Ureter (tissue), 1 donor: ENCODE measurements around the gene DSP. TPM values are rescaled to one million over a fixed set of nuclear protein-coding genes. Genes with fewer than 3 reads are reported as not detected.

Experiments
- DNase-seq: peaks from one replicate; pipeline ENCODE4 v3.0.0-alpha.2; 2020; ENCODE audit warnings: low spot score
- total RNA-seq: library from RNA; stranded (reverse); gene quantifications from one replicate; pipeline ENCODE4 v1.2.4, GENCODE V29; 2023
- donor health status: DM: yes; HTN: yes; CAD: no.

DSP gene
- total RNA-seq, 1 donor from 2014 or later, result 67.6 TPM

DNA sequence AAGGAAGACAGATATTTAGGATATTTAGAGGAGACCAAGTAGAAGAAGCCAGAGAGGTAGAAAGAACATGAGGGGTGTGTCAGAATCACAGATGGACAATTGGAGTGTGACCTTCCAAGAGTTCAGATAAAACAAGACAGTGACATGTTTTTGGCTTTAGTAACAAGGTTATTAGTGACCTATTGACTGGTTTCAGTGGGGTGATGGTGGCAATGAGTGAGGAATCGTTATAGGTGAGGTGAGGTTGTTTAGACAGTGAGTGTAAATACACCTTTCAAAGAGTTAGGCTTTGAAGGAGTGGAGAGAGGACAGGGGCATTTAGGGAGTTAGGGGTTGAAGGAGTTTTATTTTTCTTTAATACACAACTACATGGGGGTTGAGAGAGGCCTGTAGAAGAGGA is 51.8 kb downstream of the DSP start:
- DNase-seq, result no peak

DNA sequence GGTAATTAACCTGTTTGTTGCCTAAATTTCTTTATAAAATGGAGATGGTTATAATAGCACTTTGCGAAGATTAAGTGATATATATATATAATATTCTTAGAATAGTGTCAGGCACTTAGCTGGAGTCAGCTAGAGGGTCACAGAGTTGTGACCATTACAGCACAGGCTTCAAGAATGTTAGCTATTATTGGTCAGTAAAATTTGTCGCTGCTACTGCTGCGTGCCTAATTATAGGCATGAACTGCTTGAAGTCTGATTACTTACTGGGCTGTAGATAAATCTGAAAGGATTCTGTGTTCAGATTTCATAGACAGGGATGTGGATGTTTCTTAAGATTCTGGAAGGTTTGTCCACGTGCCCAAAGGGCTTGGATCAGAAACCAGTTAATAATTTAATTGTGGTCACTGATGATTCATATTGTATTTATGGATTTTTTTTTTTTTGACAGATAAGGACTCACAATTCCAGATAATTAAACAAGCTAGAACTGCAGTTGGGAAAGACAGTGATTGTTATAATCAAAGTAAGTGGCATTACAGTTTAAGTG is 53.2 kb downstream of the DSP start:
- no peak for DNase-seq

DNA sequence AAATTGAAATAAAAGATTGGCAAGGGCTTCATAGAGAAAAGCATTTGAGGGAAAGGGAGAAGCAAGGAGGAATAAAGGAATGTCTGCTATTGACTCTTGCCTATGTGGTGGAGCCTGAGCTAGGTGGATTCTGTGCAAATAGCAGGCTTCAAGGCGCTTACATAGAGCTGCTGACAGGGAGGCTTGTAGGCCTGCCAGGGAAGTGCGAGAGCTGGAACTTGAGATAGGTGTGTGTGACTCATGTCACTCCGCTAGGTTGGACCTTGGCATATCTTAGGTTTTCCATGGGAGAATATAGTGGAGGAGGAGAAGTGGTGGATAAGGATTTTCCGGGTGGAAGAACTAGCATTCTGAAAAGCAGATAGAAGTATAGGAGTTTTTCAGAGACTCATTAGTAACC is 62.5 kb downstream of the DSP start:
- DNase-seq, result no peak

DNA sequence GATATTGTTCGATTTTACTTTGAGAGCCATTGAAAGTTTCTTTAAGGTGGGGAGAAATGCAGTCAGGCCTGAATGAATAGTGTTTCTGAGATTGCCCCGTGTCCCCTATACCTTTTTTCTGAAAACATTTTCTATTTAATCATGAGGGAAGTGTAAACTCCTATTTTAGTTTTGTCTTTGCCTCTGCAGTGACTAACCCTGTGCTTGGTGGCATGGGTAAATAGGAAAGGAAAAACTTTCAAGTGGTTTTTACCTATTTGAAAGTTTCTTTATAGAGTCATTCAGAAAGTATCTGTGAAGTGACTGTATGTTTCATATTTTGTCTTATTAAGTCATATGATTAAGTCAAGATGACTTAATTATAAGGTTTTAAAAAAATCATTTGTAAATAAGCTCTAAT is 63.0 kb downstream of the DSP start:
- DNase-seq, result no peak

DNA sequence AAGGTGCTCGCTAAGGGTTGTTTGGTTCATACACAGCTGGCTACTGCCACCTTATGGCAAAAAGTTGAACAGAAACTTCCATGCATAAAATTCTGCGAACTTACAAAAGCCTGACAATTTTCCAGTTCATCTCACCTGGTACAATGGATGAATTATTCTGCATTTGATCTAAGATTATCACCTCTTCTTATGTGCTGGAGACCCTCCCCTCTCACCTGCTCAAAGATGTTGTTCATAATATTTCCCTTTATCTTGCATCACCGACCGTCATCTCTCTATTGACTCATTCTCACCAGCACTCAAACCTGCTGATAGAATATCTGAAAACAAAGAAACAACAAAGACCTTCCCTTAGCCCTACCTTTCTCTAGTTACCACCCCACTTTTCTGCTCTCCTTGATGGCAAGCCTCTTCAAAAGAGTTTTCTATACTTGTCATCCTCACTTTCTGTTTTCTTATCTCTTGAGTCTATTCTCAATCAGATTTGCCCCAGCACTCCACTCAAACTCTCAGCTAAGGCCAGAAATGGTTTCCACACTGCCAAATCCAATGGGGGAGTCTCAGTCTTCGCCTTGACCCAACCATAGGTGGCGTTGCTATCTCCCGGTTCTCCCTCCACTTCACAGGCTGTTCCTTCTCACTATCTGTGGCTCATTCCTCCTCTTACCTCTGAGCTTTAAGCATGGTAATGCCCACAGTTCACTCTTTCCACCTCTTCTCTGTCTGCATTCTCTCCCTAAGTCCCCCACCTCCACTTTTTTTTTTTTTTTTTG is 74.3 kb downstream of the DSP start:
- DNase-seq, result no peak

DNA sequence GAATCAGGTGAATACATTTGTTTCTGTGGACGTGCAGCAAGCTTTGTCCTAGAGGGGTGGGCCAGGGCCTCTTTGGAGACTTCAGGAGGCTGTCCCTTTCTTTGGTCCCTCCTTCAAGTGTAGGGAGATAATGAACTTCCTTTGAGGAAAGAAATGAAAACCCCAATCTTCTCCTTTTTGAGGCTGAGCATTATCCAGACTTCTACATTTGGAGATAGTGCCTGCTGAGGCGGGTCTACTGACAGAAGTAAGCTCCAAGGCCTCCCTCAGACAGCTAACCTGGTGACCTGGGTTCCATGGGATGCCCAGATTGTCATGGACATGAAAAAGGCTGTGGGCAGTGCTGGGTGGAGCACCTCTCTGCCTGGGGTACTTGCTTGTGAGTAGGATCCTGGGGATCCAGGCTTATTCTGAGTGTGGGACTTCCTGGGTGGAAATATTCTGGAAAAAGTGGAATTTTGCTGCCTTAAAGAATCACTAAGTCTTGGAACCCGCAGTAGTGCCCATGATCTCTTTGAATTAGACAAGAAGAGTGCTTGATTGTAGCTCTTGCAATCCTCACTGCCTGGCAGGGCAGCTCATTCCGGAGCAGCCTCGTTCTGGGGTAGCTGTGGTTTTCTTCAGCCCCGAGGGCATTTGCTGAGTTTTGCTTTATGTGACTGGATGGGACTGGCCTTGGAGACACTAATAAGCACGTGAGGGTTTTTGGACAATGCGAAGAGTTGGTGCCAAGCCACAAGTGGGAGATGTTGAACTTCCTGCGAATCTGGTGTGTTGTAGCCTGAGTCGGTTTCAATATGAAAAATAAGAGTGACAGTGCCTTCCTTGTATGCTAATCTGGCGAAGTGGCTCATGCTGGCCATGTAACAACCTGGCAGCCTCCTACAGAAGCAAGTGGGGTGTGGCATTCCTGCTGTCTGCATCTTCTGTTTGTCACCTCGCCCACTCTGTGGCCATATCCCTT is 76.6 kb downstream of the DSP start:
- no peak for DNase-seq

DNA sequence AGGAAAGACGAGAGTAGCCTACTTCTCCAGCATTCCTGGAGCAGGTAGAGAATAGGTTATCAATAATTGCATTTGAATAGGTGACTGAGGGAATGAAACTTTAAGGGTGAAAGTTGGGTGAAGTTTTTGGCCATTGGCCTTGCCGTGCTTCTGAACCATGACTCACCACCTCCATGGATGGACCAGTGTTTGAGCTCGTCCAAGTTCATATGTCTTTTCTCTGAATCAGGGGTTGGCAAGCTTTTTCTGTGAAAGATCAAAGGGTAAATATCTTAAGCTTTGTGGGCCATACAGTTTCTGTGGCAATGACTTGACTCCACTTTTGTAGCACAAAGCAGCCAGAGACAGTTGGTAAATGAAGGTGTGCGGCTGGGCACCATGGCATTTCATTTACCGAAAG is 80.3 kb downstream of the DSP start:
- DNase-seq, result no peak

DNA sequence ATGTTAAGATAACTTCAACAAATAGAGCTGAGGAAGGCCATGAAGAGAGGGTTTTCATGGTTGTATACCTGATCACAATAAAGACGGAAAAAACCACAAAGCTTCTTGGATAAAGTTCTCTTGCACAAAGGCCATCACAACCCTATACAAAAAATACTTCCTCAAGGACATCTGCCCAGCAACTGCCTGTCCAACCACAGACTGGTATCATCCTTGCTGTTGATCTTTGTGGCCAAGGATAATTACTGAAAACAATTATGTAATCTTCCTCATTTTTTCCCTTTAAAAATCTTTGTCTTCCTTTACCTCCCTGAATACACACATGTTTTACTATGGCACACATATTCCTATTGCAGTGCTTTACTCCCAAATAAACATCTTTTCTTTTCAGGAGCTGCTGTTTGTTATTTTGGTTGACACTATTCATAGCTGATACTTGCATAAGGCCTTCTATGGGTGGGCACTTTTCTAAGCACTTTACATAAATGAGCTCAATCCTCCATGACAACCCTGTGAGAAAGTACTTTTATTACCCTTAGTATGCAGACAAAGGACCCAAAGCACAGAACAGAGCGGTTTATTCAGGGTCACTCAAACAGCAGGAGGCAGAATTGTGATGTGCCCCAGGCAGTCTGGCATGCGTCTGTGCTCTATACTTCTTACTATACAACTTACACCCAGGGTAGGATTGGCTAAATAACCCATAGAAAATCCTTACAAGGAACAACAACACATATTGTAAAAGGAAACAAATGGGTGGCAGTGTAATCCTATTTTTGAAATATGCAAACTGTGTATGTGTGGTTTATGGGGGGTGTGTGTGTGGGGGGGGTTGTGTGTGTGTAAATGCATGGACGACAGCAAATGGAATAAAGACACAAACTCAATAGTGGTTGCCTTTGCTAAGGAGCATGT is 83.6 kb downstream of the DSP start:
- no peak for DNase-seq

DNA sequence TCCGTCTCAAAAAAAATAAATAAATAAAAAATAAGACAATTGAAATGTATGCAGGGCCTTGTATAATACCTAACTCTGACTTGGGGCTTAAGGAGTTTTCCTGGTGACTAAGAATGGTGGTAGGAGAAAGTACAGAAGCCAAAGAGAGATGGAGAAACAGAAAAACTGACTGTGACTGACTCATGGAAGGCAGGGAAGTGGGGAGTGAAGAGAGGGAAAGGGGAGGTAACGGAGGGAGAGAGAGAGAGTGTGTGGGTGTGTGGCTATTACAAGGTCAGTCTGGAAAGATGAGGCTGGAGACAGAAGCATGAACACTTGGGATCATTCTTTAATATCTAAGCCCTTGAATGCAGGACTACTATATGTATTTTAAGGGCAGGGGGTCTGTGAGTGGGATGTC is 87.0 kb downstream of the DSP start:
- DNase-seq, result no peak

DNA sequence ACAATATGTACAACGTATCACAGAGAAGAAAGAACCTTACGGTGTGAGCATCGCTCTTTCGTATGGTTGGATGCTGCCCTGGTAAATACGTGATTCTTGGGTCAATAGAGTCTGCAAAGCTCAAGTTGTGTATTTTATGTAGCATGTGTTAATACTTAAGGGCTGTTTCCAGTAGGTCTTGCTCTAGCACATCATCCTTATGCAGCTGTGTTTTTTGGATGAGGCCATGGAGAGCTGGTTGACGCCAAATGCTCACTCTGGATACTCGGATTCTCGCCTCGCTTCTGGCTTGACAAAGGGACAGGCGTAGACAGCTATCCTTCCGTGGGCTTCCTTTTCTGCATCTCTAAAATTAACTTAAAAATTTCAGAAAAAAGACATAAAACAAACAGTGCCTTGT is 87.4 kb downstream of the DSP start:
- DNase-seq, result no peak

DNA sequence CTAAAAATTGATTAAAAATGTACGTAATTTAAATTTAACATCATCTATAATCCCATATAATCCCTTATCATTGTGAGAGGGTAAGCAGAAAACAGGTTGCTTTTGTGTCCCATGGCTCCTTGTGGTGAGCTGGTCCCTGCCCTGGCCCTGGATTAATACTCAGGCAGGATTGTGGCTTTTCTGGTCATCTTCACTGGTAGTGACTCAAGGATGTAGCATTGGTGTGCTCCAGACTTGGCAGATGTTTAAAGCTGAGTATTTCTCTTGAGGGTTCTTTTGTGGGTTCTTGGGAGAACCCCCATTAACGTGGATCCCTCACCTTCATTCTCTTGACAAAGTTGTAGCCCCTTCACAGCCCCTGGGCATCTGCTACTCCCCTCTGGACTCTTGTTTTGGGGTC is 87.8 kb downstream of the DSP start:
- no peak for DNase-seq

DNA sequence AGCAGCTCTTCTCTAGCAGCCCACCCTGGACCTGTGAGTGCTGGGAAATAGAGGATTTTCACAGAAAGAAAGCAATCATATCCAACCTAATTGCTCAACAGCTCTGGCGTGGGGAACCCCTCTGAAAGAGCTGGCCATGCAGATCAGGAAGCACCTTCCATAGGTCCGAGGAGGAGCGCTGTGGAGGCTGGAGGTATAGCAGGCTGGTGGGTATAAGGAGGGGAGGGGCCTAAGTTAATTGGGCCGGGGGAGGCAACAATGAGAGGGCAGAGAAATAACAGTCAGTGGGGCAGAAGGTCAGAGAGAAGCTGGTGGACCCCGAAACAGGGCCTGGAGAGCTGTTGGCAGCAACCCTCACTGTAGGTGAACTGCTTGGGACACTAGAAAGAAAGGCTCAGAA is 89.3 kb downstream of the DSP start:
- DNase-seq, result no peak

DNA sequence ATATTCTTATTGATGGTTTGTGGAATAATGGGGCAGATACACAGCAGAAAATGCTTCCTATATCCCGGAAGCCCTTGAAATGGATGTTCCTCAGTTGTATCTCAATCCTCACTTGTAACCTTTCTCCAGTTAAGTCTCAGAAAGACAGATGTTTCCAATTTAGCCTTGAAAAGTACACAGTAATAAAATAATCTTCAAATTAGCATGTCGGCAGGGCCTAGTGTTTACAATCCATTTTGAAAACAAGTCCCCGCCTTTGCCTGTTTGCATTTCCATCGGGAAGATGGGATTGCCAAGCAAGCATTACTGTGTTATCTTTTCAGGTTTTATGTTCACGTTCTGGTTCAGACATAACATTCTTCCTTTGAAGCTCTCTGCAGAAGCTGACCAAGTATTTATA is 90.0 kb downstream of the DSP start:
- no peak for DNase-seq

DNA sequence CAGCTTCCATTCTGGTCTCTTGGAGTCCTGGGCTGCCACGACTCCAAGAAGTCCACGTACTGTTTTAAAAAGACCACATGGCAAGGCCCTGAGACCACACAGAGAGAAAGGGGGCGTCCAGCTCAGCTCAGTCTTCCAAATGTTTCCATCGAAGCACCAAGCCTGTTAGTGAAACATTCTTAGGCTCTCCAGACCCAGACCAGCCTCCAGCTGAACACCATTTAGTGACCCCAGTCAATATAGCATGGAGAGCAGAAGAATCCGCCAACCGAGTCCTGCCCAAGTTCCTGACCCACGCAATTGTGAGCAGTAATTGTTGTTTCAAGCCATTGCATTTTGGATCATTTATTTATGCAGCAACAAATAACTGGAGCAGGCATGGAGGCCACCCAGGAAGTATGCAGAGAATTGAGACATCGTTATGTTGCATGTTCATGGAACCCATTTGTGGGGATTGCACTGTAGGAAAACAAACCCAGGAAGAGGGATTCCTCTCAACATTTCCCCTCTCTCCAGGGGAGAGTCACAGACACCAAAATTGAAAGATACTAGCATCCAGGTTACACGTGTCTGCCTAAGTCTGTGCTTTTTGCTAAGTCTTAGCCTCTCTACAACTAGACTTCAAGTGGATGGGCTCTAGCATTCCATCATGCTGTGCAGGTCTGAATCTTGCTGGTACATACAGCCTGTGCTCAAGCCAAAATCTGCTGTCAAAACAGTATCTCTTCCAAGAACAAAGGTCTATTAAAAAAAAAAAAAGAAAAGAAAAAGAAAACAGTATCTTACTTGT is 91.2 kb downstream of the DSP start:
- no peak for DNase-seq

DNA sequence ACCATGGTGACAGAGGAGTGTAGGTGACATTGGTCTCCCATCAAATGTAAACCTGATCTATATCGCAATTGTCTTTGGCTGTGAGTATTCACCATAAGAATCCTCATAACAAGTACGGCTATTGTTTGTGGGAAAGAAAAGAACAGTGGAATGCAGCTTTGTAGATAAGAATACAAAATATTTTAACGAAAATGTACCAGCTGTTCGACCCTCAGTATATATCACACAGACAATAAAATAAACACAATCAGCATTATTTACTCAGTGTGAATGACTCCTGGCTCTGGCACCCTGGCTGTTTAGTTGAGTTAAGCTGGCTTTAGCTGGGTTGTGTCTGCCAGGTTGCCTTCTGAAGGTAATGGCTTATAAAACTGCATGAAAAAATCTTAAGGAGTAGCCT is 91.9 kb downstream of the DSP start:
- no peak for DNase-seq

DNA sequence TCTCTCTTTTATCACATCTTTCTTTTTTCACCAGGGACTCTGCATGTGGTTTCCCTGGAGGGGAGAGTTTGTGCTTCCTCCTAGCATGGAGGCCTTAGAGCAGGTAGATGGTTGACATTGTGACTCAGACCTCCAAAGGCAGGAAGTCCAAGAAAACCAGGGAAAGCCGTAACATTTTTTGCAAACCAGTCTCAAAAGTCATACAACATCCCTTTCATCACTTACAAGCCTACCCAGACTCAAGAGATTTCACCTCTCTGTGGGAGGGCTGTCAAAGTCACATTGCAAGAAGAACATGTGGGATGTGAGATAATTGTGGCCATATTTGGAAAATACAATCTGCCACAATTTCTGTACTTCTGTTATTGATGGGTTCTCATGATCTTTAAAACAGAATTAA is 94.7 kb downstream of the DSP start:
- no peak for DNase-seq

Other genes starting within 250 kb of the DSP start
- 116 TPM for gene SSR1, start 228.5 kb upstream of the DSP start, total RNA-seq
- gene CAGE1, start 151.9 kb upstream of the DSP start, total RNA-seq, result not detected
- gene RIOK1, start 151.9 kb upstream of the DSP start, total RNA-seq, result 25.6 TPM
- 12.2 TPM for gene SNRNP48, start 48.5 kb downstream of the DSP start, total RNA-seq
- 1.8 TPM for gene BMP6, start 184.4 kb downstream of the DSP start, total RNA-seq